ENCODE measurements around the gene SOX13. TPM values are rescaled to one million over a fixed set of nuclear protein-coding genes. Genes with fewer than 3 reads are reported as not detected.

The SOX13 gene
- total RNA-seq, 4 donors from 2014 or later = 13.3 to 25.6 (median 21.7) TPM

DNA sequence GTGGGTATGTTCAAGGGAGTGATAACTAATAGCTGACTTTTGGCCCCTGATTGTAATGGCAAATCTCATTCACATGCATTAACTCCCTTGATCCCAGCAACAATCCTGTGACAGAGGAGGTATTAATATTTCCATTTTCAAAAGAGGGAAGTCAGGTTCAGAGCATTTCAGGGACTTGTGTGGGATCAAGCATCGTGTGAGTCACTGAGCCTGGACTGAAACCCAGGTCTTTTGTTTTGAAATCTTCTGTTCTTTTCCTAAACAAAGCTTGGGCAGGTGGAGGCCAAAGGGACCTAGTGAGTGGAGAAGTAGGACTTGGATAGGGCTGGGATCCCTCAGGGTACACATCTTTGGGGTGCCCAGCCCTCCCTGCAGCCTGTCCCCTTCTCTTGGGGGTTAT, 41.0 kb downstream of the SOX13 start:
- TF ChIP-seq, protein P1, sequence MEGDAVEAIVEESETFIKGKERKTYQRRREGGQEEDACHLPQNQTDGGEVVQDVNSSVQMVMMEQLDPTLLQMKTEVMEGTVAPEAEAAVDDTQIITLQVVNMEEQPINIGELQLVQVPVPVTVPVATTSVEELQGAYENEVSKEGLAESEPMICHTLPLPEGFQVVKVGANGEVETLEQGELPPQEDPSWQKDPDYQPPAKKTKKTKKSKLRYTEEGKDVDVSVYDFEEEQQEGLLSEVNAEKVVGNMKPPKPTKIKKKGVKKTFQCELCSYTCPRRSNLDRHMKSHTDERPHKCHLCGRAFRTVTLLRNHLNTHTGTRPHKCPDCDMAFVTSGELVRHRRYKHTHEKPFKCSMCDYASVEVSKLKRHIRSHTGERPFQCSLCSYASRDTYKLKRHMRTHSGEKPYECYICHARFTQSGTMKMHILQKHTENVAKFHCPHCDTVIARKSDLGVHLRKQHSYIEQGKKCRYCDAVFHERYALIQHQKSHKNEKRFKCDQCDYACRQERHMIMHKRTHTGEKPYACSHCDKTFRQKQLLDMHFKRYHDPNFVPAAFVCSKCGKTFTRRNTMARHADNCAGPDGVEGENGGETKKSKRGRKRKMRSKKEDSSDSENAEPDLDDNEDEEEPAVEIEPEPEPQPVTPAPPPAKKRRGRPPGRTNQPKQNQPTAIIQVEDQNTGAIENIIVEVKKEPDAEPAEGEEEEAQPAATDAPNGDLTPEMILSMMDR (IDR thresholded peaks at IDR 0.05) = no peak

DNA sequence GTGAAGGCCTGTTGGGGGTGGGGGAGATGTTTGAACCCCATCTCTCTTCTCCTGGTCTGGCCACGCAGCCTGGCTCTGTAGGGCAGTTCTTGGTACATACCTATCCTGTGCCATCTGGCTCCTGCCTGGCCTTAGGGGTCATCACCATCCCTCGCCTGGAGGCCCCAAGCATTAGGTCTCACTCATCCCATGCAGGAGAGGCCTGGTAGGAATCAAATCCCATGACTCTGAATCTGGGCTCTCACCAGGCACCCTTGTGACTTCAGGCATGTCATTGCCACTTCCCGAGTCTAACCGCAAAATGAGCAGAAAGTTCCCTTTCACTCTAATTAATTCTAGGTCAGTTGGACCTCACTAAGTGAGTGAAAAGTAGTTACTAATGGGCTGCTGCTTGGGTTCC, 41.7 kb downstream of the SOX13 start:
- peaks cover 4 to 38% (median 18%) of the 10 kb centered on the region in 4 donors for H3K4me1 ChIP-seq
- H3K27me3 ChIP-seq = no peaks in the 10 kb centered on the region
- TF ChIP-seq POLR2A (IDR thresholded peaks at IDR 0.05; ENCODE audit: low read depth) (no peak), POLR2AphosphoS5 (IDR thresholded peaks at IDR 0.05) (no peak), EP300 (IDR thresholded peaks at IDR 0.05) (no peak)
- TF ChIP-seq, protein P1 (IDR thresholded peaks at IDR 0.05) = no peak
- 84% methylated on average over 4 of the region's 4 CpGs for WGBS
- H3K36me3 ChIP-seq = peaks cover 0 to 37% (median 30%) of the 10 kb centered on the region in 4 donors
- H3K4me3 ChIP-seq = no peak overlapping the region
- DNase-seq (ENCODE audit: extremely low spot score) = no peak
- no peaks in the 10 kb centered on the region for H3K9me3 ChIP-seq
- intact Hi-C loops (cut with DNase I) = no loop called here
- H3K27ac ChIP-seq (replicated peaks in 1 of 4) = no peak overlapping the region

More for the DNA sequence above, 41.0 kb downstream of the SOX13 start:
- Histone ChIP-seq H3K36me3 (peaks cover 0 to 30% (median 24%) of the 10 kb centered on the region in 4 donors), H3K4me1 (peaks cover 9 to 43% (median 24%) of the 10 kb centered on the region in 4 donors), H3K27me3 (peaks cover 0 to 3% (median 0%) of the 10 kb centered on the region in 4 donors), H3K9me3 (no peaks in the 10 kb centered on the region), H3K27ac (replicated peaks in 1 of 4) (peak overlapping the region in 1 of 4 donors; percentile 10), H3K4me3 (no peak overlapping the region)
- 73% methylated on average over 1 of the region's 1 CpG for WGBS
- intact Hi-C loops (cut with DNase I) = no loop called here
- DNase-seq (ENCODE audit: extremely low spot score) = no peak

- intact Hi-C loops (cut with DNase I) = no loop called here
- no peak for TF ChIP-seq POLR2A (IDR thresholded peaks at IDR 0.05; ENCODE audit: low read depth)
- TF ChIP-seq EP300 (IDR thresholded peaks at IDR 0.05) = no peak
- no peaks in the 10 kb centered on the region for H3K27me3 ChIP-seq
- H3K27ac ChIP-seq (replicated peaks in 1 of 4) = no peak overlapping the region
- H3K4me1 ChIP-seq = peaks cover 4 to 38% (median 18%) of the 10 kb centered on the region in 4 donors
- 90% methylated on average over 4 of the region's 4 CpGs for WGBS
- no peaks in the 10 kb centered on the region for H3K9me3 ChIP-seq
- no peak for DNase-seq (ENCODE audit: extremely low spot score)
- H3K36me3 ChIP-seq = peaks cover 0 to 42% (median 35%) of the 10 kb centered on the region in 4 donors
- H3K4me3 ChIP-seq = no peak overlapping the region
These were observed 42.2 kb downstream of the SOX13 start for GRCh38 chr1:204115116-204115515.

DNA sequence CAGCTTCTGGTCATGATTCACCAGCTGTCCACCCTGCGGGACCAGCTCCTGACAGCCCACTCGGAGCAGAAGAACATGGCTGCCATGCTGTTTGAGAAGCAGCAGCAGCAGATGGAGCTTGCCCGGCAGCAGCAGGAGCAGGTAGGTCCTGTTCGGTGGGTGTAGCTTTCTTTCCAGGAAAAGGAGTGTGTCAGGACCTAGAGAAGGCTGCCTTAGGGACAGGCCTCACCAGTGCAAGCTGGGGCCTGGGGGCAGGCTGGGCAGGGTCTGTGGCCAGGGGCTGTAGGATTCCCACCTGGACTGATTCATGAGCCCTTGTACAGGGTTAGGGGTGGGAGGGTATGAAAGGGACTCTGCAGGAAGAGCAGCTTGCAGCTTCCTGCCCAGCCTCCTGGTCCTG, 43.6 kb downstream of the SOX13 start:
- Histone ChIP-seq H3K36me3 (peaks cover 0 to 52% (median 41%) of the 10 kb centered on the region in 4 donors), H3K27ac (replicated peaks in 1 of 4) (no peak overlapping the region), H3K4me1 (peaks cover 4 to 30% (median 14%) of the 10 kb centered on the region in 4 donors), H3K27me3 (no peaks in the 10 kb centered on the region), H3K9me3 (no peaks in the 10 kb centered on the region), H3K4me3 (no peak overlapping the region)
- TF ChIP-seq POLR2A (IDR thresholded peaks at IDR 0.05; ENCODE audit: low read depth) (no peak), POLR2AphosphoS5 (IDR thresholded peaks at IDR 0.05) (no peak), EP300 (IDR thresholded peaks at IDR 0.05) (no peak)
- TF ChIP-seq, protein P1 (IDR thresholded peaks at IDR 0.05) = no peak
- WGBS = 89% methylated on average over 4 of the region's 4 CpGs
- intact Hi-C loops (cut with DNase I) = no loop called here
- no peak for DNase-seq (ENCODE audit: extremely low spot score)

DNA sequence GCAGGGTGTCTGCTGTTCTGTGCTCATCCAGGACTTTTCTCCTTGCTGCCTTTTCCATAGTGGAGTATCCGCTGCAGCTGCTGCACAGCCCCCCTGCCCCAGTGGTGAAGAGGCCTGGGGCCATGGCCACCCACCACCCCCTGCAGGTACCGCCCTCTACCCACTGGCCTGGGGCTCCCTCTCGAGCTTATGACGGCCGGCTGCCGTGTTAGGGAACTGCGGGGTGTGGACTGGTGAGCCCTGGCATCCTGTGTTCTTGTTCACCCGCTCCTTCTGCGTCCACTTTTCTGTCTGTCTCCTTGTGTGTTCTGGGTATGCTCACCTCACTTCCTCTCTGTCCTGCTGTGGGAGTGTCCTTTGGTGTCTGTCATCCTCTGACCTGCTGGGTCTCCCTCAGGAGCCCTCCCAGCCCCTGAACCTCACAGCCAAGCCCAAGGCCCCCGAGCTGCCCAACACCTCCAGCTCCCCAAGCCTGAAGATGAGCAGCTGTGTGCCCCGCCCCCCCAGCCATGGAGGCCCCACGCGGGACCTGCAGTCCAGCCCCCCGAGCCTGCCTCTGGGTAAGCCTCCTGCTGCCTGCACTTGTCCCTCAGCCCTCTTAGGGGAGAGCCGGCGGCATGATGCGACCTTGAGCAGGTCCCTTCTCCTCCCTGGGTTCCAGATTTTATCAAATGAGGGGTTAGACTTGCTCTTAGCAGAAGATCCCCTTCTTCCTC, 49.1 kb downstream of the SOX13 start:
- Histone ChIP-seq H3K36me3 (peaks cover 13 to 92% (median 70%) of the 10 kb centered on the region in 4 donors), H3K27me3 (no peaks in the 10 kb centered on the region), H3K4me3 (no peak overlapping the region), H3K4me1 (peaks cover 6 to 16% (median 13%) of the 10 kb centered on the region in 4 donors), H3K9me3 (no peaks in the 10 kb centered on the region), H3K27ac (replicated peaks in 1 of 4) (no peak overlapping the region)
- TF ChIP-seq EP300 (IDR thresholded peaks at IDR 0.05) (no peak), POLR2A (IDR thresholded peaks at IDR 0.05; ENCODE audit: low read depth) (no peak), POLR2AphosphoS5 (IDR thresholded peaks at IDR 0.05) (no peak)
- TF ChIP-seq, protein P1 (IDR thresholded peaks at IDR 0.05) = no peak
- WGBS = 89% methylated on average over 13 of the region's 17 CpGs
- no peak for DNase-seq (ENCODE audit: extremely low spot score)
- intact Hi-C loops (cut with DNase I) = no loop called here

Data from esophagus muscularis mucosa (tissue), 4 donors.